ENCODE data around the gene P3H2. TPM values are rescaled to one million over a fixed set of nuclear protein-coding genes. Genes with fewer than 3 reads are reported as not detected.

P3H2 gene
- total and polyA plus RNA-seq, 2 of the 4 experiments (the other 2 are of a cell fraction): 54.7 to 64.3 TPM

DNA sequence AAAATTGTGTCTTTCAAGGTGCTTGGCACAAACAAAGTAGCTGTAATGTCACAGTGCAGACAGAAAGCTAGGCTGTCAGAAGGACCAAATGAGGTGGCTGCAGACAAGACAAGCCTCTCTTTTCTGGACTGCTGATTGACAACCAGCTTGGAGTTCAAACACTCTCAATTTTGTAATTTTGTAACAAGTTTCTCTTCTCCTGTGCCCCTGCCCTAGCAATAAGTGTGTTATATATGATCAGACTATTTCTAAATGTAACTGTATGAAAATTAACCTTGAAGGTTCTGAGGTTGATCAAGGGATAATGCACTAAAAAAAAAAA, 172.0 kb downstream of the P3H2 start:
- CTCF ChIA-PET: interaction anchor here (0.6 to 3.5 kb wide), 7 partner anchors 11 to 678 kb away, joined by 3 to 20 read pairs (median 3); no protein-coding TSS in a partner anchor
- peaks cover 11% of the 10 kb centered on the region for H3K27me3 ChIP-seq (ENCODE audit: control insufficient read depth, insufficient read depth, low read length)
- intact Hi-C loops (cut with micrococcal nuclease): loop anchor here (1.0 kb wide), 2 partner anchors 296 to 678 kb away; no protein-coding TSS in a partner anchor

More for the DNA sequence above, 172.0 kb downstream of the P3H2 start:
- Histone ChIP-seq H4K91ac (ENCODE audit: insufficient read depth, low read depth, low read length) (no peak overlapping the region), H3K9me3 (ENCODE audit: control insufficient read depth, insufficient read depth, low read length) (no peaks in the 10 kb centered on the region), H4K20me1 (ENCODE audit: insufficient read depth, low read length) (no peaks in the 10 kb centered on the region), H3K36me3 (ENCODE audit: control insufficient read depth, insufficient read depth, low read length) (no peaks in the 10 kb centered on the region), H2BK120ac (ENCODE audit: low read depth, low read length) (no peak overlapping the region), H3K4me1 (ENCODE audit: control insufficient read depth, insufficient read depth, low read length) (no peaks in the 10 kb centered on the region), H2BK20ac (ENCODE audit: low read depth, low read length) (no peak overlapping the region), H3K14ac (replicated peaks; ENCODE audit: low read depth, low read length) (no peak overlapping the region), H3K18ac (ENCODE audit: low read depth, low read length) (no peak overlapping the region), H3K4me2 (ENCODE audit: low read depth, low read length) (no peak overlapping the region), H3K4me3 (ENCODE audit: insufficient read depth, low read depth, low read length) (no peak overlapping the region), H2BK5ac (ENCODE audit: low read depth, low read length, poor library complexity, severe bottlenecking) (no peak overlapping the region), H3K27ac (ENCODE audit: insufficient read depth, low read length) (no peak overlapping the region), H3K9me1 (ENCODE audit: insufficient read depth, low read length) (no peaks in the 10 kb centered on the region), H4K8ac (ENCODE audit: low read depth in 2 of 2, low read length in 2 of 2) (no peak overlapping the region), H3K9ac (ENCODE audit: low read depth, low read length) (no peak overlapping the region), H3K79me1 (ENCODE audit: low read depth in 1 of 2, low read length in 2 of 2) (no peaks in the 10 kb centered on the region), H4K5ac (ENCODE audit: low read depth, low read length) (no peak overlapping the region), H2AK5ac (ENCODE audit: low read depth, low read length) (no peak overlapping the region), H3K4ac (ENCODE audit: low read depth, low read length) (no peak overlapping the region), H2AK9ac (replicated peaks; ENCODE audit: low read depth, low read length, poor library complexity) (no peak overlapping the region), H3K23ac (ENCODE audit: low read depth, low read length) (no peak overlapping the region), H2AFZ (replicated peaks; ENCODE audit: low read length, poor library complexity) (no peak overlapping the region), H2BK15ac (ENCODE audit: low read depth, low read length) (no peak overlapping the region), H3K56ac (ENCODE audit: extremely low read depth, insufficient read depth, low read length) (no peak overlapping the region)
- DNase-seq: no peak
- POLR2A ChIA-PET (ENCODE audit: unreplicated experiment): interaction anchor here (0.6 kb wide), 1 partner anchor 129 kb away, joined by 3 read pairs; no protein-coding TSS in a partner anchor
- TF ChIP-seq SMC3 (IDR thresholded peaks at IDR 0.05; ENCODE audit: low read depth, low read length): no peak
- no peak for TF ChIP-seq FOS (IDR thresholded peaks at IDR 0.05; ENCODE audit: low read depth, low read length)
- no peak for TF ChIP-seq CEBPB (IDR thresholded peaks at IDR 0.05; ENCODE audit: low read depth, low read length)
- no peak for TF ChIP-seq MAFK (IDR thresholded peaks at IDR 0.05; ENCODE audit: low read depth, low read length)
- TF ChIP-seq, protein P1, sequence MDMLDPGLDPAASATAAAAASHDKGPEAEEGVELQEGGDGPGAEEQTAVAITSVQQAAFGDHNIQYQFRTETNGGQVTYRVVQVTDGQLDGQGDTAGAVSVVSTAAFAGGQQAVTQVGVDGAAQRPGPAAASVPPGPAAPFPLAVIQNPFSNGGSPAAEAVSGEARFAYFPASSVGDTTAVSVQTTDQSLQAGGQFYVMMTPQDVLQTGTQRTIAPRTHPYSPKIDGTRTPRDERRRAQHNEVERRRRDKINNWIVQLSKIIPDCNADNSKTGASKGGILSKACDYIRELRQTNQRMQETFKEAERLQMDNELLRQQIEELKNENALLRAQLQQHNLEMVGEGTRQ (IDR thresholded peaks at IDR 0.05; ENCODE audit: low read depth, low read length): no peak
- no peak for TF ChIP-seq RAD21 (IDR thresholded peaks at IDR 0.05; ENCODE audit: low read length)
- TF ChIP-seq, protein P2, sequence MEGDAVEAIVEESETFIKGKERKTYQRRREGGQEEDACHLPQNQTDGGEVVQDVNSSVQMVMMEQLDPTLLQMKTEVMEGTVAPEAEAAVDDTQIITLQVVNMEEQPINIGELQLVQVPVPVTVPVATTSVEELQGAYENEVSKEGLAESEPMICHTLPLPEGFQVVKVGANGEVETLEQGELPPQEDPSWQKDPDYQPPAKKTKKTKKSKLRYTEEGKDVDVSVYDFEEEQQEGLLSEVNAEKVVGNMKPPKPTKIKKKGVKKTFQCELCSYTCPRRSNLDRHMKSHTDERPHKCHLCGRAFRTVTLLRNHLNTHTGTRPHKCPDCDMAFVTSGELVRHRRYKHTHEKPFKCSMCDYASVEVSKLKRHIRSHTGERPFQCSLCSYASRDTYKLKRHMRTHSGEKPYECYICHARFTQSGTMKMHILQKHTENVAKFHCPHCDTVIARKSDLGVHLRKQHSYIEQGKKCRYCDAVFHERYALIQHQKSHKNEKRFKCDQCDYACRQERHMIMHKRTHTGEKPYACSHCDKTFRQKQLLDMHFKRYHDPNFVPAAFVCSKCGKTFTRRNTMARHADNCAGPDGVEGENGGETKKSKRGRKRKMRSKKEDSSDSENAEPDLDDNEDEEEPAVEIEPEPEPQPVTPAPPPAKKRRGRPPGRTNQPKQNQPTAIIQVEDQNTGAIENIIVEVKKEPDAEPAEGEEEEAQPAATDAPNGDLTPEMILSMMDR (conservative IDR thresholded peaks at IDR 0.05; ENCODE audit: low read depth, low read length): no peak
- TF ChIP-seq MXI1 (IDR thresholded peaks at IDR 0.05; ENCODE audit: borderline replicate concordance, low read depth, low read length): no peak
- TF ChIP-seq RFX5 (IDR thresholded peaks at IDR 0.05; ENCODE audit: low read depth, low read length): no peak
- no peak for TF ChIP-seq CHD1 (IDR thresholded peaks at IDR 0.05; ENCODE audit: low read depth, low read length)
- dilution Hi-C loops (cut with HindIII; ENCODE audit: low sequenced_read_pairs, unreplicated experiment): no loop called here
- no peak for ATAC-seq (ENCODE audit: low read depth)
- in situ Hi-C loops (cut with MboI; ENCODE audit: low sequenced_read_pairs): loop anchor here (10.0 kb wide), 2 partner anchors 294 to 684 kb away; no protein-coding TSS in a partner anchor
- no TSS peak for BruUV-seq (replicated peaks)

All from IMR-90 (cell line).